Type B pancreatic cell (in vitro differentiated cells): ENCODE measurements around the gene CCNJL. TPM values are rescaled to one million over a fixed set of nuclear protein-coding genes. Genes with fewer than 3 reads are reported as not detected.

Source experiments
- DNase-seq: peaks from one replicate; pipeline ENCODE4 v3.0.0; 2021; ENCODE audit warnings: mixed read lengths; ENCODE audit not compliant: unreplicated experiment; ENCODE audit errors: extremely low spot score
- H3K27ac Mint-ChIP-seq: 2 replicates; pipeline ENCODE4 v1.8.0; 2021; ENCODE audit warnings: mild to moderate bottlenecking, mixed read lengths
- H3K27me3 Mint-ChIP-seq: 2 replicates; pipeline ENCODE4 v1.8.0; 2021; ENCODE audit warnings: mixed read lengths
- H3K36me3 Mint-ChIP-seq: 2 replicates; pipeline ENCODE4 v1.8.0; 2021; ENCODE audit warnings: mixed read lengths
- H3K4me1 Mint-ChIP-seq: one replicate; pipeline ENCODE4 v1.8.0; 2021; ENCODE audit warnings: mixed read lengths; ENCODE audit not compliant: unreplicated experiment
- H3K4me3 Mint-ChIP-seq: 2 replicates; pipeline ENCODE4 v1.8.0; 2021; ENCODE audit warnings: mild to moderate bottlenecking, mixed read lengths
- H3K9me3 Mint-ChIP-seq: 2 replicates; pipeline ENCODE4 v1.8.0; 2021; ENCODE audit warnings: mixed read lengths
- CTCF ChIP-seq: fragments of 200-600 bp; sonication (generic); conservative IDR thresholded peaks from 2 replicates; pipeline ENCODE4 v1.5.0; 2021; ENCODE audit warnings: antibody characterized with exemption, mild to moderate bottlenecking
- total RNA-seq: library from RNA; stranded (reverse); gene quantifications from 2 replicates; pipeline ENCODE4 v1.2.1, GENCODE V29; 2021; ENCODE audit warnings: low replicate concordance

The CCNJL gene
- total RNA-seq, 1 donor from 2014 or later: 16.6 TPM

DNA sequence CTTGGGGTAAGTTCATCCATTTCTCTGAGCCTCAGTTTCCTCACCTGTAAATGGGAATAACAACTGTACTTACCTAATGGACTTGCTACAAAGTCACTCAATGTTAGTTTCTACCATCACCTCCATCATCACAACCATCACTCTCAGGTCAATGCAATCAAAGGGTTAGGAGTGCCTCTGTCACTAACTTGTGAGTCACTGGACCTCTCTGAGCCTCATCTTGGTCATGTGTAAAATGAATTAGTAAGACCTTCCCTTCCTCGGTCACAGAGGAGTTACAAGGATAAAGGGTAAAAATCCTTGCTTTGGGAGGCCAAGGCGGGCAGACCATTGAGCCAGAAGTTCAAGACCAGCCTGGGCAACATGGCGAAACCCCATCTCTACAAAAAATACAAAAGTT, 70.2 kb downstream of the CCNJL start:
- Mint-ChIP-seq H3K36me3 (no peaks in the 10 kb centered on the region), H3K27me3 (no peaks in the 10 kb centered on the region), H3K4me3 (no peak overlapping the region), H3K9me3 (no peaks in the 10 kb centered on the region), H3K4me1 (peaks cover 5% of the 10 kb centered on the region), H3K27ac (no peak overlapping the region)
- no peak for TF ChIP-seq CTCF
- DNase-seq: no peak

- Mint-ChIP-seq H3K4me3 (no peak overlapping the region), H3K9me3 (no peaks in the 10 kb centered on the region), H3K27me3 (no peaks in the 10 kb centered on the region), H3K36me3 (no peaks in the 10 kb centered on the region), H3K27ac (peak overlapping the region; percentile 27), H3K4me1 (peaks cover 5% of the 10 kb centered on the region)
- DNase-seq: no peak
- TF ChIP-seq CTCF: no peak
These were observed 72.0 kb downstream of the CCNJL start for GRCh38 chr5:160240350-160240749.

GRCh38 chr5:160237571-160238093, 74.7 kb downstream of the CCNJL start:
- no peak for TF ChIP-seq CTCF
- Mint-ChIP-seq H3K9me3 (no peaks in the 10 kb centered on the region), H3K4me1 (peaks cover 5% of the 10 kb centered on the region), H3K27me3 (no peaks in the 10 kb centered on the region), H3K27ac (no peak overlapping the region), H3K36me3 (no peaks in the 10 kb centered on the region), H3K4me3 (no peak overlapping the region)
- DNase-seq: no peak

GRCh38 chr5:160235731-160236130, 76.6 kb downstream of the CCNJL start:
- H3K27ac Mint-ChIP-seq: no peak overlapping the region

DNA sequence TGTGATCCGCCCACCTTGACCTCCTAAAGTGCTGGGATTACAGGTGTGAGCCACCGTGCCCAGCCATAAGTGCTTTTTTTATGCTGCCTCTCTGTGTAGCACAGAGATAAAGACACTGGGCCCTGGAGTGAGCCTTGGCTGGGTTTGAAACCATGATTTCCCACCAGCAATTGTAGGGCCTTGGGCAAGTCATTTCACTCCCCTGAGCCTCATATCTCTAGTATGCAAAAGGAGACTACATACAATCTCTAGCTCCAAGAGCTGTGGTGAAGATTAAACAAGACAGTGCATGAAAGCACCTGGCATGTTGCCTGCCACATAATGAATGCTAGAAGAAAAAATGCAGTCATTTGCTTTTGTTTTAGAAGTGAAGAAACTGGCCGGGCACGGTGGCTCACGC, 79.1 kb downstream of the CCNJL start:
- TF ChIP-seq CTCF: no peak
- H3K4me3 Mint-ChIP-seq: no peak overlapping the region
- no peak for DNase-seq
- no peak overlapping the region for H3K27ac Mint-ChIP-seq
- no peaks in the 10 kb centered on the region for H3K9me3 Mint-ChIP-seq
- no peaks in the 10 kb centered on the region for H3K4me1 Mint-ChIP-seq
- H3K36me3 Mint-ChIP-seq: no peaks in the 10 kb centered on the region
- peaks cover 3% of the 10 kb centered on the region for H3K27me3 Mint-ChIP-seq

More at GRCh38 chr5:160235731-160236130, 76.6 kb downstream of the CCNJL start:
- no peaks in the 10 kb centered on the region for H3K36me3 Mint-ChIP-seq
- TF ChIP-seq CTCF: no peak
- H3K9me3 Mint-ChIP-seq: no peaks in the 10 kb centered on the region
- H3K4me1 Mint-ChIP-seq: peaks cover 5% of the 10 kb centered on the region
- DNase-seq: no peak
- no peak overlapping the region for H3K4me3 Mint-ChIP-seq
- H3K27me3 Mint-ChIP-seq: no peaks in the 10 kb centered on the region
